Activated T-cell treated with anti-CD3 and anti-CD28 coated beads, Interleukin-2, amount 50 U/mL, for 4 hours (primary cell): ENCODE data around the gene GYS2. TPM values are rescaled to one million over a fixed set of nuclear protein-coding genes. Genes with fewer than 3 reads are reported as not detected.
"Not testable (repeated sequence)": the region's sequence is repeated elsewhere in the genome, so short reads cannot be mapped to it uniquely, and the experiment has no call there.

Source experiments
- ATAC-seq, 2 donors: fragments of 200-7000 bp; cut with Tn5 transposase; one replicate each; pipeline ENCODE4 v1.10.0; 2021
- DNase-seq: peaks from one replicate; pipeline ENCODE4 v3.0.0-alpha.2; 2020
- H3K27me3 Mint-ChIP-seq: one replicate; pipeline ENCODE4 v1.8.0; 2021; ENCODE audit warnings: low read depth, mixed read lengths
- H3K36me3 Mint-ChIP-seq: one replicate; pipeline ENCODE4 v1.8.0; 2022; ENCODE audit warnings: mixed read lengths; ENCODE audit not compliant: insufficient read depth
- H3K4me1 Mint-ChIP-seq: one replicate; pipeline ENCODE4 v1.8.0; 2021; ENCODE audit warnings: low read depth, mixed read lengths
- H3K4me3 Mint-ChIP-seq: one replicate; pipeline ENCODE4 v1.8.0; 2021; ENCODE audit warnings: mild to moderate bottlenecking, moderate library complexity, mixed read lengths
- H3K9me3 Mint-ChIP-seq: one replicate; pipeline ENCODE4 v1.8.0; 2021; ENCODE audit warnings: mixed read lengths
- total RNA-seq, 3 donors: library from RNA; stranded (reverse); gene quantifications; one replicate each; pipeline ENCODE4 v1.2.1, GENCODE V29; 2021

GYS2 gene
- under 1 TPM in 2 of 3 donors, not detected in 1; 0.08 TPM for total RNA-seq

DNA sequence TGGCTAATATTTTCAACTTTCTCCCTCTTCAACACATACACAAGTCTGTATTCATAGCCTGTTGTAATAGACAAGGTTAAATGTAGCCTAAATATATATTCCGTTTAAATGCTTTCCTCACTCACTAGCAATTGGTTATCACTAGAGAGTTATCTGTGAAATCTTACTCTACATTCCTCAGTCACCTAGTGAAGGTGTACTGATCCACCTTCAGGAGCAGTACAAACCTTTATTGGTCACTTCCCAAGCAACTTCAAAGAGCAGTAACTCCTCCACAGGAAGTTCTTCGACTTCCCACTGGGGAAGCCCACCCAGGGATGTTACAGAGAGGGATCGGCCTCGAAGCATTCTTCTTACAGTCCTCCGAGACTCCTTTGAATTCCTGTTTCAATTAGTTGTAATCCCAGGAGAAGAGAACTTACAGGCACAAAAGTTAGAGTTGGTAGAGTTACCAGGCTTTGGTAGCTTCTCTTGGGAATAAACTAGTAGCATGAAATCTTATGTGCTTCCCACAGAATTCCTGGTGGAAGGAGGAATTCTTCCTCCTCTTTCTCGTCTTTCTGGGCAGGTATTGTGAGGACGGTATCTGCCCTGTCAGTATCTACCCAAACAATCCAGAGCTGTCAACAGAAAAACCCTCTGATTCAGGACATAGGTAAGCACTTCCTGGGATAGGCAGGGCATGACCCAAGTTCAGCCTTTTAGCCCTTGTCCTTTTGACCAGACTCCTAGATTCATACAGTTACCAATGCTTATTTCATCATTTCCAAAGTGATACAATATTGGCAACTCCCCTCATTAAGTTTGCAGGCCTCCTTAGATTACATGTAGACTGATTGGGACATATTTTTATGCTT, at the start of gene GYS2:
Gene GYS2, minus strand, starts transcription at position 603 of the 857 bp plus-strand sequence. Its CDS starts 255 bp downstream, at position 348.
- H3K9me3 Mint-ChIP-seq = no peaks in the 10 kb centered on the region
- H3K4me1 Mint-ChIP-seq = no peaks in the 10 kb centered on the region
- H3K4me3 Mint-ChIP-seq = no peak within 1 kb of the TSS

DNA sequence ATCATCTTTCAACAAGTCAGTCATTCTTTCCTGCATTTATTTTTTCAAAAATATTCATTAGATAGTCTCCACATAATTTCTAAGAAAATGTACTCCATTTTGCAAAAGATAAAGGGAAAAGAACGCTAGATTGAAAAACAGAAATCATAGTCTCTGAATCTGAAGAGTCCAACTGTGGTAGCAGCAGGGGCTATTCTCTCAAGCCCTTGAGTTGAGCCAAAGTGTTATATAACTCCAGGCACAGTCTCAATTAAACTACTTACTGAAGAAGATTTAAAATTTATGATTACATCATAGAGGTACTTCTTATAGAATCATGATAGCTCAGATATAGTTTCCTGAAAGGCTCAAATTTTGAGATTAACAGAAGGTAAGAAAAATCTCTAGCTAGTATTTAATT, 47.2 kb upstream of the GYS2 start:
- no peak for ATAC-seq
- peak overlapping the region; percentile 16 for H3K4me3 Mint-ChIP-seq
- peaks cover 90% of the 10 kb centered on the region for H3K4me1 Mint-ChIP-seq
- no peaks in the 10 kb centered on the region for H3K27me3 Mint-ChIP-seq
- H3K36me3 Mint-ChIP-seq = peaks cover 74% of the 10 kb centered on the region
- no peak for DNase-seq
- no peaks in the 10 kb centered on the region for H3K9me3 Mint-ChIP-seq

More for the DNA sequence above, at the start of gene GYS2:
- DNase-seq (no peak), ATAC-seq (no peak)
- H3K36me3 Mint-ChIP-seq = no peaks in the 10 kb centered on the region
- no peaks in the 10 kb centered on the region for H3K27me3 Mint-ChIP-seq

DNA sequence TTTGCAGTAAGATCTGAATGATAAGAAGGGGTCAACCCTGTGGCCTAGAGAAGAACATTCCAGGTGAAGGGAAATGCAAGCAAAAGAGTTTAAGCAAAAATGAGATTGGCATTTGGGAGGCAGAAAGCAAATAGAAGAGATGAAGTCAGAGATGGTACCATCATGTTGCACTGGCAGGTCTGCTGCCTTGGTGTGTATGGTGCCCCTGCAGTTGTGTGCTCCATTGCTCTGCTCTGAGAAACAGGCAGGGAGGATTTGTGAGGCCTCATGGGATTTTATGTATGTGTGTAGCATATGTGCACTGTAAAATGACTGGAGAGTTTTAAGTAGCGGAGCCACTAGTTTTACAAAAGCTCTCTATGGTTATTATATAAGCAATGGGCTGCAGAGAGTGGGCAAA, 46.4 kb upstream of the GYS2 start:
- H3K27me3 Mint-ChIP-seq = no peaks in the 10 kb centered on the region
- no peak for DNase-seq
- ATAC-seq = no peak
- H3K4me1 Mint-ChIP-seq = peaks cover 90% of the 10 kb centered on the region
- H3K36me3 Mint-ChIP-seq = peaks cover 76% of the 10 kb centered on the region
- peak overlapping the region; percentile 16 for H3K4me3 Mint-ChIP-seq
- H3K9me3 Mint-ChIP-seq = no peaks in the 10 kb centered on the region

DNA sequence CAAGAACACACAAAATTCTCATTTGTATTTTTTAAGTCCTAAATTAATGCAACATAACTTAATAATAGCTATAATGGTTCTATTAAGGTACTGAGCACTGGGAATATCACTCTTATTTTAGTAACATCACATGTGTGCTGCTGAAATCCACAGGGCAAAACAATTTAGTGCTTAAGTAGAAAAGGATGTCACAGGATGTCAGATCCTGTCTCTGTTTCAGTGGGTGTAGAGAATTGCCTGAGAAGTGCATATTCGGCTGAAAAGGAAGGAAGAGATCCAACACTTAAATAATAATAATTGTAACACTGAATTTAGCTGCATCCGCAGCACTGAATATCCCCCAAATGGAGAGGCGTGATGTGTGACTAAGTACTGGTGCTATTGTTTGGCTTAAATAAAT, 44.4 kb upstream of the GYS2 start:
- Mint-ChIP-seq H3K36me3 (peaks cover 77% of the 10 kb centered on the region), H3K4me3 (no peak overlapping the region), H3K27me3 (no peaks in the 10 kb centered on the region), H3K4me1 (peaks cover 89% of the 10 kb centered on the region), H3K9me3 (no peaks in the 10 kb centered on the region)
- DNase-seq = no peak
- ATAC-seq = no peak

DNA sequence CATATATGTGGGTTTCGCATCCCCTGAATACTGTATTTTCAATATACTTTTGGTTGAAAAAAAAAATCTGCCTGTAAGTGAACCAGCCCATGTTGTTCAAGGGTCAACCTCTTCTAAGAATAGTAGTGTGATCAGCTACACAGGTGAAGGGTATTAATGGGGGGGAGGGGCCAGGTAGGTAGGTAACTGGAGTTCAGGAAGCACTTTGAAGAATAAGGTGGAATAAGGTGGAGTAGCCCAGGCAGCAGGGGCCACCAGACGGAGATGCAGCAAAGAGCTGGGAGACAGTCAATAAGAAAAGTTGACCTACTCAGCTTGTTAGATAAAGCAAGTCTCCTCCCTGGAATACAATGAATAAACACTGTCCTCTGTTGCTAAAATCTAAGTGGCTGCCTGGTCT, 43.7 kb upstream of the GYS2 start:
- Mint-ChIP-seq H3K4me1 (peaks cover 90% of the 10 kb centered on the region), H3K4me3 (no peak overlapping the region), H3K9me3 (no peaks in the 10 kb centered on the region), H3K36me3 (peaks cover 78% of the 10 kb centered on the region), H3K27me3 (no peaks in the 10 kb centered on the region)
- DNase-seq = no peak
- ATAC-seq = no peak

DNA sequence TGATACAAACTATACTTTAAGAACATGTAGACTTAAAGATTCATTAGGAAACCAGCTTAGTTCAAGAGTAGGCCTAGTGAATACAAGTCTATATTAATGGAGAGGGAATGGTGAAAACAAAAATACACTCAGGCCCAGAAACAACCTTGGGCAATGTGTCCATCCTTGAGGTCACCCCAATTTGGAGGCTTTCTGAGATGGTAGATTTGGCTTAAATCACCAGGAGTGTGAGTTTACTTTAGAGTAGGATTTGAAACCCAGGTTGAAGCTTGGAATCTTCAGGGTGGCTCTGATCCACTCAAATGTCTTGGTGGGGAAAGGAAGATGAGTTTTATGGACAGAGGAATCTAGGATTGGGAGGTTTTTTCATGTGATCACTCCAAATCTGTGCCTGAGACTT, 42.5 kb upstream of the GYS2 start:
- Mint-ChIP-seq H3K36me3 (peaks cover 73% of the 10 kb centered on the region), H3K4me3 (no peak overlapping the region), H3K4me1 (peaks cover 90% of the 10 kb centered on the region), H3K27me3 (no peaks in the 10 kb centered on the region), H3K9me3 (no peaks in the 10 kb centered on the region)
- ATAC-seq (no peak), DNase-seq (no peak)

DNA sequence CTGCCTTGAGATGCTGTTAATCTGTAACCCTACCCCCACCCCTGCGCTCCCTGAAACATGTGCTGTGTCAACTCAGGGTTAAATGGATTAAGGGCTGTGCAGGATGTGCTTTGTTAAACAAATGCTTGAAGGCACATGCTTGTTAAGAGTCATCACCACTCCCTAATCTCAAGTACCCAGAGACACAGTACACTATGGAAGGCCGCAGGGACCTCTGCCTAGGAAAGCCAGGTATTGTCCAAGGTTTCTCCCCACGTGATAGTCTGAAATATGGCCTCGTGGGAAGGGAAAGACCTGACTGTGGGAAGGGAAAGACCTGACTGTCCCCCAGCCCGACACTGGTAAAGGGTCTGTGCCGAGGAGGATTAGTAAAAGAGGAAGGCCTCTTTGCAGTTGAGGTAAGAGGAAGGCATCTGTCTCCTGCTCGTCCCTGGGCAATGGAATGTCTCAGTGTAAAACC, 40.4 kb upstream of the GYS2 start:
- H3K4me3 Mint-ChIP-seq, H3K27me3 Mint-ChIP-seq, ATAC-seq, H3K9me3 Mint-ChIP-seq, DNase-seq: not testable (repeated sequence)
- H3K36me3 Mint-ChIP-seq = peaks cover 70% of the 10 kb centered on the region
- peaks cover 87% of the 10 kb centered on the region for H3K4me1 Mint-ChIP-seq

DNA sequence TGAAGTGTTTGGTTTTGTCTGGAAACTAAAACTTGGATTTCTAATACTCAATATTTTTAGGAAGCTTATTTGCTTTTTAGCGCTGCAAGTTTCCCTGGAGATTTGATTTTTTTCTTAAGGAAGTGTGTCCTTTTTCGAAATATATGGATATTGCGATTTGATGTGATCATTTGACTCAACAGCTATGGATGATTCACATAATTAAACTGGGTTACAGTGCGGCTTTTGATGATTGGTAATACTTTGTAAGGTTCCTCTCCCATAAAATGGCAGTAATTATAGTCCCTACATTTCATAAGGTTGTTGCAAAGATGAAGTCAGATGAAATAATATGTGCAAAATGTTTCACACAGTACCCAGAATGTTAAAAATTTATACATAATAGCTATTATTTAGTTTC, 39.9 kb upstream of the GYS2 start:
- no peak for ATAC-seq
- Mint-ChIP-seq H3K9me3 (no peaks in the 10 kb centered on the region), H3K4me1 (peaks cover 85% of the 10 kb centered on the region), H3K36me3 (peaks cover 68% of the 10 kb centered on the region), H3K4me3 (no peak overlapping the region), H3K27me3 (no peaks in the 10 kb centered on the region)
- no peak for DNase-seq

DNA sequence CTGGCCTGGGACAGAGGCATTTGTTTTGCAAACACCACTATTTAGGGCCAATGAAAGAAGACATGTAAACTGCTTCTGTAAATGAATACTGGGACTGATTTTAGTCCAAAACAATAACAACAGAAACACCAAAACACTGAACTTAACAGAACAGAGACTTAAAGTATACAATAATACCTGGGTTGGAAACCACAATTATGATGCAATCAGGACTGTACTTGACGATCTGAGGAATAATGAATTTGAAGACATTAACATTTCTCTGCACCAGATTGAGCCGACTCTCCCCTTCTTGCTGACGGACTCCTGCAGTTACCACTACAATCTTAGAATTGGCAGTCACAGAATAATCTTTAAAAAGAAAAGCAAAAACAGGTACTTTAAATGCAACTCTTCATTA, 39.1 kb upstream of the GYS2 start:
- Mint-ChIP-seq H3K4me3 (no peak overlapping the region), H3K27me3 (no peaks in the 10 kb centered on the region), H3K9me3 (no peaks in the 10 kb centered on the region), H3K4me1 (peaks cover 85% of the 10 kb centered on the region), H3K36me3 (peaks cover 71% of the 10 kb centered on the region)
- ATAC-seq = no peak
- DNase-seq = no peak

DNA sequence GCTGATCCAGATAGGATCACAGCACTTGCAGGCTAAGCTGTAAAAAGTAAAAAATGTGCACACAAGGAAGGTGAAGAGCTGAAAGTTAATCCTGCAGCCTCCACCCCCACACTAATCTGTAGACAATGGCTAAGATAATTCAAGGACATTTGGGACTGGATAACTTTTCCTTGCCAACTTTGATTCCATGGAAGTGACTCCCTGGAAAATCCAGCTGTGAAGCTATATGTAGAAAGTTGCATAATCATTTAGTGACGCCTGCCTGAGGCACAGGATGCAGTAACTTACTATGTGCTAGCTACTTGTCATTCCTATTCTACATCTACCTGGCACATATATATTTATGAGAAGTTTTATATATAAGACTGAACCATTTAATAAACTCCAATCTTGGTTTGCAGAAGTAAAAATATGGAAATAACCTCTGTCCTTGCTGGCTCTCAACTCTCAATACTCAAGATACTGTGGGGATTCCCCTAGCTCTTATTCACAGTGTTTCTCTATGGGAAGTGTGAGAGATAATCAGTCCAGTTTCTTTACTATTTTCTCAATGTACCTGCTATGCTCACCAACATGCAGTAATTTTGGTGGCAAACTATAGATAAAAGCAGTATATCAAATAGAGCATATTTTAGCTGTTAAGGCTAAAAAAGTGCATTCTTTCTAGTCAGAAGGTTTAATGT, 38.2 kb upstream of the GYS2 start:
- Mint-ChIP-seq H3K4me1 (peaks cover 82% of the 10 kb centered on the region), H3K36me3 (peaks cover 70% of the 10 kb centered on the region), H3K9me3 (no peaks in the 10 kb centered on the region), H3K27me3 (no peaks in the 10 kb centered on the region), H3K4me3 (no peak overlapping the region)
- ATAC-seq (peak; percentile 79 to 82), DNase-seq (no peak)

DNA sequence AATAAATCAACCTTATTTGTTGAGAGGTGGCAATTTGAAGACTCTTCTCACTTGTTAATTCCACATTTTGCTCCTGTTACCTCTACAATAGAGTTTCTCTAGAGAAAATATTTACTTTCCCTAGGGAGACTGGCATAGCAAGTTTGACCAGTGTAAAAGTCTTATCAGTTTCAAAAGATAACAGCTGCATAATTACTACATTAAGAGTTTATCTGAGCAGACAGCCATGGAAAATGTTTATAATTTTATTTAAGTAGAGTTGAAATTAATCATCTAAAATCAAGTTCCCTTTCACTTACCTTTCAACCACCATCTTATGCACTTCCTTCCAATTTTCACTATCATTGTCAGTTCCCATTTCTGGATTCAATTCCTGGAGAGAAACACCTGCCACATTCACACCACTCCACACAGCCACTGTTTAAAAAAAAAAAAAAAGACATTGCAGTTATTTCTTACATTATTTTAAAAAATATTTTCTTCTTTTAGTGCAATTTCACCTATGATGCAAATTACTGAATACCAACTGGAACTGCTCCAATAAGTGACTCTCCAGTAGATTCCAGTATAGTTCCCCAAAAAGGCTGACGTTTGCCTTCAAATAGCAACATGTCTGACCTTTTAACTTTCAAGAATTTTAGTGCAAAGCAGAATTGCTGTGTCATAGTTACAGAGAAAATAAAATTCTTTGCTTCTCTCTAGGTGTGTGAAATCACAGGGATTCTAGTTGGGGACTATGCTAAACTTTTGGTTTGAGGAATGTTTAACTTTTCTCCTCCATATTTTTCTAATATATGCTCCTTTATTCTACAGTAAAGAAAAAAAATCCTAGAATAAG, 33.6 kb upstream of the GYS2 start:
- Mint-ChIP-seq H3K27me3 (no peaks in the 10 kb centered on the region), H3K4me3 (no peak overlapping the region), H3K9me3 (no peaks in the 10 kb centered on the region), H3K4me1 (peaks cover 50% of the 10 kb centered on the region), H3K36me3 (peaks cover 67% of the 10 kb centered on the region)
- no peak for DNase-seq
- ATAC-seq = no peak

DNA sequence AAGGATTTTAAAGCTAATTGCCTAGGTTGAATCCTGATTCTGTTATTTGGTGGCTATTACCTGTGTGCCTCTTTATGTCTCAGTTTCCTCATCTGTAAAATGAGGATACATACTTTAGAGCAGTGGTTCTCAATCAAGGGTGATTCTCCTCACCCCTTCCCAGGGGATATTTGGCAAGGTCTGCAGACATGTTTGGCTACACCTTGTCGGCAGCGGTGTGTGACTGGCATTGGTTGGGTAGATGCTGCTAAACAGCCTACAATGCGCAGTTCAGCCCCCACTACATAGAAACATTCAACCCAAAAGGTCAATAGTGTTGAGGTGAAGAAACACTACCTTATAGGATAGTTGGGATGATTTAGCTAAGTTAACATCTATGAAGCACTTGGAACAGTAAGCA, 29.6 kb upstream of the GYS2 start:
- H3K4me1 Mint-ChIP-seq = peaks cover 17% of the 10 kb centered on the region
- H3K9me3 Mint-ChIP-seq = no peaks in the 10 kb centered on the region
- DNase-seq (no peak), ATAC-seq (peak in 1 of 2 donors; percentile 21)
- H3K36me3 Mint-ChIP-seq = peaks cover 65% of the 10 kb centered on the region
- H3K4me3 Mint-ChIP-seq = no peak overlapping the region
- no peaks in the 10 kb centered on the region for H3K27me3 Mint-ChIP-seq

DNA sequence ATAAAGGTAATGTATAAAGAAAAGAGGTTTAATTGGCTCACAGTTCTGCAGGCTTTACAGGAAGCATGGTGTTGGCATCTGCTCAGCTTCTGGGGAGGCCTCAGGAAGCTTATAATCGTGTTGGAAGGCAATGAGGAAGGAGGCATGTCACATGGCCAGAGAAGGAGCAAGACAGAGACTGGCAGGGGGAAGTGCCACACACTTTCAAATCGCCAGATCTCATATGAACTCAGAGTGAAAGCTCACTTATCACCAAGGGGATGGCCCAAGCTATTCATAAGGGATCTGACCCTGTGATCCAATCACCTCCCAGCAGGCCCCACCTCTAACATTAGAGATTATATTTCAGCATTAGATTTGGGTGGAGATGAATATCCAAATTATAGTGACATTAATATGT, 26.7 kb upstream of the GYS2 start:
- H3K36me3 Mint-ChIP-seq = peaks cover 52% of the 10 kb centered on the region

DNA sequence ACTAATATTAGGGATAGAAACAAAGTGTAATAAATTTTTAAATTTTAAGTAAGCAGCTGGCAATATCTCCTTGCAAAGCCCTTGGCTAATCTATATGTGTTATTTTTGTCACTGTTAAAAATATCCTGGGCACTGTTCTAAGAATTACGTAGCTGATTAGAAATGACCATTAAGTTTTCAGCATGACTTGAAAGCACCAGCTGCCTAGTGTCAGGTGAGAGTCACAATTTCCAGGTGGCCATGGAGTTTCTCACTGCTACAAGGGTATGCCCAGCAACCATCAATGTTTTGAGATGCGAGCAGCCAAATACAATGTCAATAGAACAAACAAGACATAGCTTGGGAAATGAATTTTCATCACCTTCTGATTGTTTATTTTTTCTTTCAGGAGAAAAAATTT, 23.3 kb upstream of the GYS2 start:
- Mint-ChIP-seq H3K4me3 (no peak overlapping the region), H3K27me3 (no peaks in the 10 kb centered on the region), H3K9me3 (peaks cover 4% of the 10 kb centered on the region), H3K36me3 (peaks cover 39% of the 10 kb centered on the region), H3K4me1 (peaks cover 3% of the 10 kb centered on the region)
- ATAC-seq (no peak), DNase-seq (no peak)

More for the DNA sequence above, 26.7 kb upstream of the GYS2 start:
- no peaks in the 10 kb centered on the region for H3K27me3 Mint-ChIP-seq
- ATAC-seq (no peak), DNase-seq (no peak)
- H3K9me3 Mint-ChIP-seq = peaks cover under 1% of the 10 kb centered on the region
- no peak overlapping the region for H3K4me3 Mint-ChIP-seq
- no peaks in the 10 kb centered on the region for H3K4me1 Mint-ChIP-seq
